NCI-H1105 treated with DMSO at 0.1 percent for 48 hours (cell line): Measurements from ENCODE around the gene IL32.

Source experiments
- DNase-seq: peaks from one replicate; lab custom pipeline; 2025; lab: John Stamatoyannopoulos, UW

Gene IL32

GRCh38 chr16:3089717-3090592, 24.5 kb downstream of the IL32 start:
- no peak for DNase-seq

GRCh38 chr16:3091551-3091950, 26.1 kb downstream of the IL32 start:
- no peak for DNase-seq

DNA sequence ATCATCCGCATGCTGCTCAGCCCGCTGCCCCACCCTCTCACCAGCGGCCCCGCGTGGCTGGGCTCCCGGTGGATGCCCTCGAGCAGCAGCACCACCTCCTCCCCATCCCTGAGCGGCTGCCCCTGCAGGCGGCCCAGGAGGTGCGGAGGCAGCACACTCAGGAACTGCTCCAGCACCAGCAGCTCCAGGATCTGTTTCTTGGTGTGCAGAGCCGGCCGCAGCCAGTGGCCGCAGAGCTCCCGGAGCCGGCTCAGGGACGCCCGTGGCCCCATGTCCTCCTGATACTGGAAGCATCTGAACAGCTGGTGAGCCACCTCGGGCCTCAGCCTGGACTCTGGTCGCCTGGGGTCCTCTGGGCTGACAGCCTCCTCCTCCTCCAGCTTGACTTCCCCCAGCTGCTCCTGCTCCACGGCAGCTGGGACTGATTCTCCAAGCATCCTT, 27.1 kb downstream of the IL32 start:
- no peak for DNase-seq

GRCh38 chr16:3094289-3095027, 29.0 kb downstream of the IL32 start:
- DNase-seq, result no peak

DNA sequence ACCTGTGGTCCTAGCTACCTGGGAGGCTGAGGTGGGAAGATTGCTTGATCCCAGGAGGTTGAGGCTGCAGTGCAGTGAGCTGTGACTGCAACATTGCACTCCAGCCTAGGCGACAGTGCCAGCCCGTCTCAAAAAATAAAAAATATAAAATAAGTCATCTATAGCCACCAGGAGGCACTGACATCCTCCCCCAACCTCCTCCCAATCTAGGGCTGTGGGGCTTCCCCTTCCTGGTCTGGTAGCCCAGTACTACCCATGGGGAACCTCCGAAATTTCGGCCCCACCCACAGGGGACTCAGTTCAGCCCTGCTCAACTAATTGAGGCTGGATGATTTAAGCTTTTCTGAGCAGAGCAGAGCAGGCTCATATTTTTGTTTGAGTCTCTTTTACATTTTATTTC, 30.4 kb downstream of the IL32 start:
- no peak for DNase-seq

DNA sequence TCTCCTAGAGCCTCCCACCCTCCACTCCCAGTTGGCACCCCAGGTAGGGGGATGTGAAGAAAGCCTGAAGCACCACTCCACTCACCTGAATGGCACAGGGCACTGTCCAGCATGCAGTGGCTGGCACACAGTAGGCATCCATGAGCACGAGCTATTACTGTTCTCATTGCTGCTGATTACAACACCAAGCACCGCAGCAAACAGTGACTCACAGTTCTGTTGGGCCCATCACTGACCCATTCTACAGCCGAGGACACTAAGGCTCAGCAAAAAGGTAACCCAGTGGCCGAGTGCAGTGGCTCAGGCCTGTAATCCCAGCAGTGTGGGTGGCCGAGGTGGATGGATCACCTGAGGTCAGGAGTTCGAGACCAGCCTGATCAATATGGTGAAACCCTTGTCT, 30.9 kb downstream of the IL32 start:
- no peak for DNase-seq

GRCh38 chr16:3097266-3097665, 31.8 kb downstream of the IL32 start:
- DNase-seq, result no peak

- DNase-seq, result no peak
Measured at GRCh38 chr16:3098459-3099394, 33.3 kb downstream of the IL32 start, which contains the start of gene ZSCAN10. ZSCAN10 (minus strand) TSS chr16:3099294; CDS start chr16:3092937, 6,357 bp downstream.

GRCh38 chr16:3099395-3099731, 33.9 kb downstream of the IL32 start:
- no peak for DNase-seq

- DNase-seq, result peak; percentile 54
Measured at GRCh38 chr16:3099732-3100499, 34.5 kb downstream of the IL32 start.

DNA sequence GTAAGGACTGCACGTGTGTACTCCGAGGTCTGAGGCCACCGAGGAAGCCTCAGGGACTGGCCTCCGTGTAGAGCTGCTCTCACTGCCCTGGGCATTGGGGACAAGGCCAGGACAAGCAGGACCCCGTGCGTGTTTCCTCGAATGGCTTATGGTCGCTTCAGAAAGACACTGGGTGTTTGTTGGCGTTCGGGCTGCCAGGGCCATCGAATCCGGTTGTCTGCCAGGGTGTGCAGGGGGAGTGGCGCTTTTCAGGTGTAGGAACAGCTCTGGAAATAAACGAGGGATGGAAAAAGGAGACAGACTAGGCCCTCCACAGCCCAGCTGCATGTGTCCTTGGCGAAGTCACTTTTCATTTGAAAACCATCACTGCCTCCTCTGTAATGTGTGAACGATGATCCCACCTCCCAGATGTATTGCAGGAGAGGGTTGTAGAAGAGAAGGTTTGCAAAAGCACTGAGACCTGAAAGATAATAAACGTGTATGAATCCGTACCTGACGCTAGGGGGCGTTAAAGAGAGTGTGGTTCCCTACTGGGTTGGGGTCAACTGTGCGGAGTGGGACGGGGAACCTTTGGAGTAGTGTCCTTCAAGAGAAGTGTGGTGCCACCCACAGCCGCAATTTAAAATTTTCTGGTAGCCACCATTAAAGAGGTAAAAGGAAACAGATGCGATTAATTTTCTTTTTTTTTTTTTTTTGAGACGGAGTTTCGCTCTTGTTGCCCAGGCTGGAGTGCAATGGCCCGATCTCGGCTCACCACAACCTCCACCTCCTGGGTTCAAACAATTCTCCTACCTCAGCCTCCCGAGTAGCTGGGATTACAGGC, 35.8 kb downstream of the IL32 start:
- no peak for DNase-seq

DNA sequence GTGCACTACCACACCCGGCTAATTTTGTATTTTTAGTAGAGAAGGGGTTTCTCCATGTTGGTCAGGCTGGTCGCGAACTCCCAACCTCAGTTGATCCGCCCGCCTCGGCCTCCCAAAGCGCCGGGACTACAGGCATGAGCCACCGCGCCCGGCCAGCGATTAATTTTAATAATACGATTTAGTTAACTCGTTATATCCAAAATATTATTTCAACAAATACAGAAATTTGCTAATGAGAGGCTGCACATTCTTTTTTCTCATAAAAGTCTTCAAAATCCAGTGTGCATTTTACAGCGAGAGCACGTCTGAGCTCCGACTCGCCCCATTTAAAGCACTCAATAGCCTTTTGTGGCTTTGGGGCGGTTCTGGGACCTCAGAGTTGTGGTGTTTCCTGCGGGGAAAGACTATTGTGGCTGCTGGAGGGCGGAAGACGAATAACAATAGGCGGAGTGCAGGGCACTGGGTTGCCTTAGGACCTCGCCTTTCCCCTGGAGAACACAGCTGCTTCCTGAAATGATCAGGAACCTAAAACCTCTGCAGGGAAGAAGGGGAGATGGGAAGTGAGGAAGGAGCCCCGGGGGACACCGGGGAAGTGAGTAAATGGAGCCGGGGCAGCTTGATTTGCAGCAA, 36.5 kb downstream of the IL32 start:
- DNase-seq, result no peak

GRCh38 chr16:3106205-3106928, 40.9 kb downstream of the IL32 start:
- DNase-seq, result peak; percentile 76

GRCh38 chr16:3112058-3112880, 46.8 kb downstream of the IL32 start, which contains the start of gene ZNF205:
ZNF205 (plus strand) TSS chr16:3112586; CDS start chr16:3113431, 845 bp downstream.
- DNase-seq, result peak; percentile 63

DNA sequence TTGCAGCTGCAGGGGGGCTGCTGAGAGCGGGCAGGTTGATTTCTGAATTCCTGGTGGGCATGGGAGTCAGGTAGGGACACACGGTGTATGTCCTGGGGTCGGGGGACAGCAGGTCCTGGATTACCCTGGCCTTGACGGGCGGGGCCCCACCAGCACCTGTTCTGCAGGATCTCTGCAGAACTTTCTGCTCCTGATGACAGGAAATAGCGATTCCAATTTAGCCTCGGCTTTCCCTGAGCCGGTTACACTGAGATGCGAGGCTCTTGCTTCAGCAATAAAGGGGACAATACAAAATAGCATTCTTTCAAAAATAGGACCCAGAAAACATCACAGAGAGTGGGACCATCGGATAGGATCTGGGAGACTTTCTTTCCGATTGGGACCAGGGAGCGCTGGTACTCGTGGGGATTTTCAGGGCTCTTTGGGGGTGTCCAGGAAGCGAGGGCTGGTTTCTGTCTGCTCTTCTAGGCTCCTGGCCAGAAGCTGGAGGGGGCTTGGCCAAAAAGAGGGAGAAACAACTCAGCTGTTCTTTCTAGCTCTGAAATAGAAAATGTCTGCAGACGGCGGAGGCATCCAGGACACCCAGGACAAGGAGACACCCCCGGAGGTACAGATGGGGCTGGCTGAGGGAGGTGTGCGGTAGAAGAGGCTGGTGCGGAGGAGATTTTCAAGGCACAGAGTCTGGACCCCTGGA, 47.6 kb downstream of the IL32 start:
- no peak for DNase-seq

DNA sequence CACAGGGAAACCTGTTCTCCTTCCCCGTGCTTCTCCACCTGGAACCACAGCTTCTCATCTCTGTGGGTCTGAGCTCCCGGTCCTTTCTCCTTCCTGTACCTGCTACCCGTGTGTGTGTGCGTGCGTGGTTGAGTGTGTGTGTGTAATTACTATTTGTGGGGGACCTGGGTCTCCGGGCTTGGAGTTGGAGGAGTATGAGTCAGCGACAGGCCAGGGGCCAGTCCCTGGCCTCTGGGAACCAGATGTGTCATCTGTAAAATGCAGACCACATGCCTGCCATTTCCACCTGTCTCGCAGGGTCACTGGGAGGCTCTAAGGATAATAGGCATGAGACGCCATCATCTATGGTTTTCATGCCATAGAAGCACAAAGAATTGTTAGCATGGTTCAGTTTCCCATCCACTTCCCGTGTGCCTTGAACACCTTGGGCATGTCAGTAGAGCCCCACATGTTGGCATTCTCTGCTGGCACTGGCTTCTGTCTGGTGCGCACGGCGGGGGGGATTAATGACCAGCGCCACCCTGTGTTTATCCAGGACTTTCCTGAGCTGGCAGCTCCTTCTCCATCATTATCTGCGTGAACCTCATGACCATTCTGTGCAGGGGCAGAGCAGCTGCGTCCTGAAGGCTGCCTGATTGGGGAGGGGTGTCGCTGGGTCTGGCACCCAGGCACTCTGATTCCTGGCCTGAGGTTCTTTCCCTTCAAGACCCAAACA, 48.5 kb downstream of the IL32 start:
- no peak for DNase-seq

DNA sequence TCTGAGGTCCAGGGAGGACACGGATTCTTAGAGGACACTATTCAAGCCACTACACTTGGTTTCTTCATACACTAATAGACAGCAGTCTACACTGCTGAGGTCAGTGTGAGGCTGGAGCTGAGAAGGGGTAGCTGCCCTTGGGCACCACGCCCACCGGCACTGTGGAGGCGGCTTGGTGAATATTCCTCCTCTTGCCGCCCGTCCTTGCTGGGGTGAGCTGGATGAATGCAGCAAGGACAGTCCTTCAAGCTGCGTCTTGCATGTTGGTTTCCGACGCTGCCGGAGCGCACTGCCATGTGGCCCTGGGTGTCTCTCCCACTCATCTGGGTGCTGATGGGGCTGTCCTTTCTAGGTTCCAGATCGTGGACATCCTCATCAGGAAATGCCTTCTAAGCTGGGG, 49.6 kb downstream of the IL32 start:
- no peak for DNase-seq
